Ishikawa (cell line): ENCODE measurements around the gene SYCE3.
A peak's percentile ranks its signal among the peaks of the same experiment; 100 is the strongest.

Experiments
- CEBPB ChIP-seq: IDR thresholded peaks from 2 replicates; pipeline ENCODE4 v1.6.1; 2012
- CREB1 ChIP-seq: IDR thresholded peaks from 2 replicates; pipeline ENCODE4 v1.6.1; 2012; ENCODE audit warnings: low read depth
- EGR1 ChIP-seq: IDR thresholded peaks from 2 replicates; pipeline ENCODE4 v1.6.1; 2012
- EP300 ChIP-seq: IDR thresholded peaks from 2 replicates; pipeline ENCODE4 v1.6.1; 2012; ENCODE audit warnings: borderline replicate concordance
- FOXM1 ChIP-seq: IDR thresholded peaks from 2 replicates; pipeline ENCODE4 v1.6.1; 2012; ENCODE audit warnings: low read depth, borderline replicate concordance
- MAX ChIP-seq: IDR thresholded peaks from 2 replicates; pipeline ENCODE4 v1.6.1; 2012
- NFIC ChIP-seq: IDR thresholded peaks from 2 replicates; pipeline ENCODE4 v1.6.1; 2012
- RAD21 ChIP-seq: IDR thresholded peaks from 2 replicates; pipeline ENCODE4 v1.6.1; 2012; ENCODE audit warnings: low read depth
- REST ChIP-seq: IDR thresholded peaks from 2 replicates; pipeline ENCODE4 v1.6.1; 2012; ENCODE audit warnings: low read depth, mild to moderate bottlenecking
- TAF1 ChIP-seq: IDR thresholded peaks from 2 replicates; pipeline ENCODE4 v1.6.1; 2012; ENCODE audit warnings: low read depth, mild to moderate bottlenecking
- TCF12 ChIP-seq: IDR thresholded peaks from 2 replicates; pipeline ENCODE4 v1.6.1; 2012; ENCODE audit warnings: low read depth
- TEAD4 ChIP-seq: IDR thresholded peaks from 2 replicates; pipeline ENCODE4 v1.6.1; 2012
- USF1 ChIP-seq: IDR thresholded peaks from 2 replicates; pipeline ENCODE4 v1.6.1; 2012
- YY1 ChIP-seq: IDR thresholded peaks from 2 replicates; pipeline ENCODE4 v1.6.1; 2012; ENCODE audit warnings: low read depth
- ZBTB7A ChIP-seq: IDR thresholded peaks from 2 replicates; pipeline ENCODE4 v1.6.1; 2012; ENCODE audit warnings: low read depth

The SYCE3 gene

GRCh38 chr22:50528682-50529415 lies 33.9 kb downstream of the SYCE3 start:
- no peak for TF ChIP-seq FOXM1
- TF ChIP-seq MAX, result peak; percentile 93

- TF ChIP-seq USF1 (no peak), REST (no peak), ZBTB7A (no peak), MAX (no peak), TCF12 (no peak), CEBPB (no peak), CREB1 (no peak), EGR1 (no peak), FOXM1 (no peak), YY1 (no peak), TAF1 (no peak), RAD21 (no peak), NFIC (no peak), EP300 (no peak), TEAD4 (no peak)
These were observed 34.6 kb downstream of the SYCE3 start for GRCh38 chr22:50527921-50528681.

- TF ChIP-seq CREB1 (no peak), ZBTB7A (peak; percentile 43; the same call in 1 of the 2 replicates)
These were observed 35.6 kb downstream of the SYCE3 start for GRCh38 chr22:50526834-50527801.

- peak; percentile 52; the same call in 1 of the 2 replicates for TF ChIP-seq MAX
- TF ChIP-seq RAD21, result peak; percentile 8; the same call in 1 of the 2 replicates
- TF ChIP-seq YY1, result no peak
- TF ChIP-seq FOXM1, result no peak
- peak; percentile 80 for TF ChIP-seq ZBTB7A
These were observed 36.4 kb downstream of the SYCE3 start for GRCh38 chr22:50526108-50526833.

- no peak for TF ChIP-seq NFIC
- TF ChIP-seq YY1, result no peak; the same call in 1 of the 2 replicates
- no peak for TF ChIP-seq EGR1
- no peak for TF ChIP-seq RAD21
- no peak; the same call in 1 of the 2 replicates for TF ChIP-seq REST
- TF ChIP-seq MAX, result no peak
- TF ChIP-seq FOXM1, result no peak
These were observed 36.9 kb downstream of the SYCE3 start for GRCh38 chr22:50525858-50526107.
